SK-N-SH (cell line): Measurements from ENCODE around the gene KRTAP5-5. TPM values are rescaled to one million over a fixed set of nuclear protein-coding genes. Genes with fewer than 3 reads are reported as not detected.
"Not testable (repeated sequence)": the region's sequence is repeated elsewhere in the genome, so short reads cannot be mapped to it uniquely, and the experiment has no call there.

Source experiments
- CTCF ChIA-PET: fragments of 300-600, 350-600 bp; formaldehyde crosslinking; extraction: SDS; loops from one replicate; lab custom pipeline; 2021; lab: Yijun Ruan, JAX
- POLR2A ChIA-PET: fragments of 350-600 bp; sonication (Branson Sonifier 250); formaldehyde crosslinking; extraction: SDS; loops from one replicate; lab custom pipeline; 2020; ENCODE audit warnings: antibody characterized with exemption, inconsistent platforms; lab: Yijun Ruan, JAX
- DNase-seq: peaks from one replicate; pipeline ENCODE4 v3.0.0; 2012
- H2AFZ ChIP-seq: fragments of 200-600 bp; sonication (generic); 2 replicates; pipeline ENCODE4 v1.8.1; 2016; ENCODE audit warnings: antibody characterized with exemption, mild to moderate bottlenecking, low read depth
- H3F3A ChIP-seq: fragments of 200-600 bp; sonication (generic); replicated peaks from 2 replicates; pipeline ENCODE3; 2016; ENCODE audit warnings: antibody characterized with exemption, mild to moderate bottlenecking; ENCODE audit not compliant: insufficient read depth
- H3K27ac ChIP-seq, 2 experiments: fragments of 200-500 bp in 1 of 2; fragments of 200-600 bp in 1 of 2; sonication (Bioruptor generic) in 1 of 2; sonication (generic), shearing (Covaris generic) in 1 of 2; 2 replicates each; pipeline versions ENCODE4 v1.5.1 to v1.6.1; 2014 to 2016; ENCODE audit warnings: low read depth in 2 of 2, inconsistent platforms in 1 of 2, low read length in 1 of 2, mild to moderate bottlenecking in 1 of 2, mixed read lengths in 1 of 2
- H3K27me3 ChIP-seq: fragments of 200-600 bp; sonication (generic), shearing (Covaris generic); 2 replicates; pipeline ENCODE4 v1.6.1; 2016; ENCODE audit warnings: mixed run types; ENCODE audit not compliant: insufficient read depth
- H3K36me3 ChIP-seq, 2 experiments: fragments of 200-500 bp in 1 of 2; fragments of 200-600 bp in 1 of 2; sonication (Bioruptor generic) in 1 of 2; sonication (generic) in 1 of 2; replicated peaks in 1 of 2; 2 replicates each; pipeline versions ENCODE3 to v1.5.1; 2014 to 2016; ENCODE audit warnings: low read length in 1 of 2, mild to moderate bottlenecking in 1 of 2; ENCODE audit not compliant: insufficient read depth in 2 of 2, control insufficient read depth in 1 of 2
- H3K4me1 ChIP-seq, 2 experiments: fragments of 200-500 bp in 1 of 2; fragments of 200-600 bp in 1 of 2; sonication (Bioruptor generic) in 1 of 2; sonication (generic), shearing (Covaris generic) in 1 of 2; 2 replicates each; pipeline versions ENCODE4 v1.5.1 to v1.6.1; 2014 to 2016; ENCODE audit warnings: low read depth in 1 of 2, low read length in 1 of 2, mixed run types in 1 of 2; ENCODE audit not compliant: insufficient read depth in 2 of 2, control insufficient read depth in 1 of 2
- H3K4me2 ChIP-seq: fragments of 200-600 bp; sonication (generic), shearing (Covaris generic); 2 replicates; pipeline ENCODE4 v1.6.1; 2017; ENCODE audit warnings: mixed run types
- H3K4me3 ChIP-seq, 2 experiments: fragments of 200-500 bp in 1 of 2; fragments of 200-600 bp in 1 of 2; sonication (Bioruptor generic) in 1 of 2; sonication (generic), shearing (Covaris generic) in 1 of 2; 2 replicates each; pipeline versions ENCODE4 v1.5.1 to v1.8.1; 2014 to 2016; ENCODE audit warnings: low read depth in 2 of 2, inconsistent platforms in 1 of 2, low read length in 1 of 2, mild to moderate bottlenecking in 1 of 2, mixed read lengths in 1 of 2, moderate library complexity in 1 of 2
- H3K79me2 ChIP-seq: fragments of 200-600 bp; sonication (generic); 2 replicates; pipeline ENCODE4 v1.8.1; 2017; ENCODE audit warnings: mild to moderate bottlenecking; ENCODE audit not compliant: insufficient read depth
- H3K9ac ChIP-seq: fragments of 200-600 bp; sonication (generic); 2 replicates; pipeline ENCODE4 v1.6.1; 2017; ENCODE audit warnings: mixed run types
- H3K9me2 ChIP-seq: fragments of 200-600 bp; sonication (generic); 2 replicates; pipeline ENCODE4 v1.6.1; 2017; ENCODE audit warnings: mixed run types
- H3K9me3 ChIP-seq: fragments of 200-600 bp; sonication (generic); 2 replicates; pipeline ENCODE4 v1.6.1; 2017; ENCODE audit warnings: mixed run types, mild to moderate bottlenecking, moderate library complexity
- H4K20me1 ChIP-seq: fragments of 200-600 bp; sonication (generic); 2 replicates; pipeline ENCODE4 v1.6.1; 2017; ENCODE audit warnings: mild to moderate bottlenecking, mixed run types; ENCODE audit not compliant: insufficient read depth
- CHD2 ChIP-seq: fragments of 150-350 bp; IDR thresholded peaks from 2 replicates; pipeline ENCODE4 v1.6.1; 2018; ENCODE audit warnings: low read length; ENCODE audit not compliant: partially characterized antibody
- EP300 ChIP-seq, 2 experiments: IDR thresholded peaks; 2 replicates each; pipeline versions ENCODE4 v1.4.0 to v1.6.1; 2012; ENCODE audit warnings: borderline replicate concordance in 1 of 2, low read depth in 1 of 2, low read length in 1 of 2
- EZH2phosphoT487 ChIP-seq: fragments of 200-600 bp; sonication (generic); IDR thresholded peaks from 2 replicates; pipeline ENCODE4 v1.6.1; 2017; ENCODE audit warnings: low read depth, mixed run types, mild to moderate bottlenecking, antibody characterized with exemption, moderate library complexity, borderline replicate concordance
- FOXJ3 ChIP-seq: sonication (generic); formaldehyde crosslinking; IDR thresholded peaks from 2 replicates; pipeline ENCODE4 v1.5.1; 2020; ENCODE audit warnings: mild to moderate bottlenecking, missing genetic modification reagents
- FOXM1 ChIP-seq: IDR thresholded peaks from 2 replicates; pipeline ENCODE4 v1.4.0; 2012; ENCODE audit warnings: low read depth, mild to moderate bottlenecking
- GABPA ChIP-seq: IDR thresholded peaks from 2 replicates; pipeline ENCODE4 v1.4.0; 2012; ENCODE audit warnings: low read depth, mild to moderate bottlenecking
- GATA2 ChIP-seq: sonication (generic); formaldehyde crosslinking; IDR thresholded peaks from 2 replicates; pipeline ENCODE4 v1.5.0; 2020; ENCODE audit warnings: mild to moderate bottlenecking, missing genetic modification reagents
- NRF1 ChIP-seq: IDR thresholded peaks from 2 replicates; pipeline ENCODE4 v1.6.1; 2012; ENCODE audit warnings: low read depth, mild to moderate bottlenecking, low read length
- RCOR1 ChIP-seq: fragments of 150-350 bp; IDR thresholded peaks from 2 replicates; pipeline ENCODE4 v1.6.1; 2017; ENCODE audit warnings: antibody characterized with exemption, low read length
- RFX5 ChIP-seq: IDR thresholded peaks from 2 replicates; pipeline ENCODE4 v1.6.1; 2012; ENCODE audit warnings: mild to moderate bottlenecking, improper control_type of control experiment, low read length
- SIN3A ChIP-seq: IDR thresholded peaks from 2 replicates; pipeline ENCODE4 v1.6.1; 2012; ENCODE audit warnings: low read depth, mild to moderate bottlenecking, low read length, moderate library complexity, borderline replicate concordance
- TAF1 ChIP-seq: IDR thresholded peaks from 2 replicates; pipeline ENCODE4 v1.6.1; 2012; ENCODE audit warnings: low read depth, mild to moderate bottlenecking, low read length, moderate library complexity, borderline replicate concordance
- TCF12 ChIP-seq: IDR thresholded peaks from 2 replicates; pipeline ENCODE4 v1.4.0; 2012
- WGBS: methylation state at CpG from one replicate; pipeline ENCODE4 v1.1.6; 2017; ENCODE audit warnings: low lambda C conversion rate; 5-methylcytosine and 5-hydroxymethylcytosine counted together
- polyA plus RNA-seq, 3 experiments: library from polyadenylated mRNA; depleted of rRNA; stranded (reverse); fragments of >200 nt; gene quantifications; 2 replicates each; pipeline ENCODE4 v1.2.3, GENCODE V29; 2012
- TF ChIP-seq, protein P1 (sequence below): fragments of 200-600 bp; sonication (generic); IDR thresholded peaks from 2 replicates; pipeline ENCODE4 v1.6.1; 2017; ENCODE audit warnings: antibody characterized with exemption, mild to moderate bottlenecking, moderate library complexity
- TF ChIP-seq, protein P2 (sequence below): IDR thresholded peaks from 2 replicates; pipeline ENCODE4; 2012
- TF ChIP-seq, protein P3 (sequence below): fragments of 150-350 bp; IDR thresholded peaks from 2 replicates; pipeline ENCODE4 v1.6.1; 2017; ENCODE audit warnings: antibody characterized with exemption, low read length, low read depth, borderline replicate concordance
- TF ChIP-seq, protein P4 (sequence below): fragments of 150-350 bp; IDR thresholded peaks from 2 replicates; pipeline ENCODE4 v1.6.1; 2016; ENCODE audit warnings: mild to moderate bottlenecking, low read depth, low read length
- TF ChIP-seq, protein P5 (sequence below): IDR thresholded peaks from 2 replicates; pipeline ENCODE4 v1.4.0; 2012; ENCODE audit warnings: low read depth

Gene KRTAP5-5
- polyA plus RNA-seq, 1 of the 3 experiments (the other 2 are of a cell fraction), result not detected

DNA sequence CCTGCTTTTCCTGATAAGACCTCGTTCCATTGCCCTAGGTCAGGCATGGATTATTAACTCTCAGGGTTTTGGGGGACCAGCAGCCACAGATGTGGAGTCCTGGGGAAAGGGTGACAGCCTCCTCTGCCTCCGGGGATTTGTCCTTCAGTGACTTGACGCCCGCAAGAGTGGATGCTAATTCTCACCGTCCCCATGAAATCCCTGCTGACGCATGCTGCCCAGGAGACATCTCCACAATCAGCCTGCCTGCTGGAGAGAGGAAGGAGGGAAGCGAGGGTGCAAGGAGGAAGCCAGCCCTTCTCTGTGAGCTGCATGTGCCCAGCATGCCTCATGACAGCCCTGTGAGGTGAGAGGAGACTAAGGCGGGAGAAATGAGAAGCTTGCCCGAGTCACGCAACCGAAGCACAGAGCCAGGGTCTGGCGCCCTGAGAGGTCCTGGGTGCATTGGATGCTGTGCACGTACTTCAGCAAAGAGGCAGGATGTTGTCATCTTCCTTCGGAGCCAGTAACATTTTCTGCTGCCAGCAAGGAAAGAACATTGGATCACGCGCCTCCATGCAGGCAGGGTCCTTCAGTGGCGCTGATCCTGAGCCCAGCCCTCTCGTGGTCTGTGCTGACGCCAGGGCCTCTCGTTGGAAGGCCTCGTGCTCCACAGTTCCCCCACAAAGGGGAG, 40.1 kb downstream of the KRTAP5-5 start (continued):
- TF ChIP-seq TCF12 (no peak), EP300 (IDR thresholded peaks at IDR 0.05; ENCODE audit: borderline replicate concordance in 1 of 2, low read depth in 1 of 2, low read length in 1 of 2) (no peak), FOXM1 (no peak), FOXJ3 (CRISPR knock-in tag) (no peak), CHD2 (no peak), GABPA (no peak)

DNA sequence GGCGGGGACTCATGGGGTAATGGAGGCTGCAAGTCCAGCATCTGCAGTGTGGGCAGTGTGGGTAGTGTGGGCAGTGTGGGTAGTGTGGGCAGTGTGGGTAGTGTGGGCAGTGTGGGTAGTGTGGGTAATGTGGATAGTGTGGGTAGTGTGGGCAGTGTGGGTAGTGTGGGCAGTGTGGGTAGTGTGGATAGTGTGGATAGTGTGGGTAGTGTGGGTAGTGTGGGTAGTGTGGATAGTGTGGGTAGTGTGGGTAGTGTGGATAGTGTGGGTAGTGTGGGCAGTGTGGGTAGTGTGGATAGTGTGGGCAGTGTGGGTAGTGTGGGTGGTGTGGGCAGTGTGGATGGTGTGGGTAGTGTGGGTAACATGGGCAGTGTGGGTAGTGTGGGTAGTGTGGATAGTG, 40.9 kb downstream of the KRTAP5-5 start:
- H3K9me2 ChIP-seq, H3K9me3 ChIP-seq, H4K20me1 ChIP-seq, H3K27ac ChIP-seq, H3K4me1 ChIP-seq, H3K79me2 ChIP-seq, H3K4me2 ChIP-seq, H3K4me3 ChIP-seq, DNase-seq, H3F3A ChIP-seq, H2AFZ ChIP-seq, H3K9ac ChIP-seq, POLR2A ChIA-PET, H3K36me3 ChIP-seq, H3K27me3 ChIP-seq: not testable (repeated sequence)
- CTCF ChIA-PET, result interaction anchor here (5.2 to 14.1 kb wide), 2 partner anchors 17 to 23 kb away, joined by 28 to 101 read pairs; no protein-coding TSS in a partner anchor
- 59% methylated on average over 1 of the region's 1 CpG for WGBS

DNA sequence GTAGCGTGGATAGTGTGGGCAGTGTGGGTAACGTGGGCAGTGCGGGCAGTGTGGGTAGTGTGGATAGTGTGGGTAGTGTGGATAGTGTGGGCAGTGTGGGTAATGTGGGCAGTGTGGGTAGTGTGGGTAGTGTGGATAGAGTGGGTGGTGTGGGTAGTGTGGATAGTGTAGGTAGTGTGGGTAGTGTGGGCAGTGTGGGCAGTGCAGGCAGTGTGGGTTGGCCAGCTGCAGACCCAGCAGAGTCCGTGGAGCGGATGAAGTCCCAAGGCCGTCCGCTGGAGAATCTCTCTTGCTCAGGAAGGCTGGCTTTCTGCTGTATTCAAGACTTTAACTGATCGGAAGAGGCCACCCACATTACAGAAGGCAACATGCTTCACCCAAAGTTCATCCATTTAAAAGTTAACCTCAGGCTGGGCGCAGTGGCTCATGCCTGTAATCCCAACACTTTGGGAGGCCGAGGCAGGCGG, 41.4 kb downstream of the KRTAP5-5 start:
- POLR2A ChIA-PET, result no interaction called here
- no peak overlapping the region for H3K4me3 ChIP-seq
- H3F3A ChIP-seq, result no peaks in the 10 kb centered on the region
- H2AFZ ChIP-seq, result no peak overlapping the region
- CTCF ChIA-PET, result interaction anchor here (5.2 to 14.1 kb wide), 2 partner anchors 17 to 22 kb away, joined by 28 to 101 read pairs; no protein-coding TSS in a partner anchor
- H3K79me2 ChIP-seq, result no peaks in the 10 kb centered on the region
- H3K9me3 ChIP-seq, result no peaks in the 10 kb centered on the region
- WGBS, result 84% methylated on average over 10 of the region's 11 CpGs
- no peaks in the 10 kb centered on the region for H3K9me2 ChIP-seq
- H3K4me2 ChIP-seq, result no peak overlapping the region
- DNase-seq, result no peak
- H3K27ac ChIP-seq, result no peak overlapping the region
- no peaks in the 10 kb centered on the region for H4K20me1 ChIP-seq
- TF ChIP-seq NRF1 (no peak), SIN3A (no peak), FOXJ3 (CRISPR knock-in tag) (no peak), RCOR1 (no peak), GABPA (no peak), TAF1 (no peak), RFX5 (no peak), CHD2 (no peak), GATA2 (CRISPR knock-in tag) (no peak), EZH2phosphoT487 (no peak), FOXM1 (no peak)
- TF ChIP-seq, protein P1, sequence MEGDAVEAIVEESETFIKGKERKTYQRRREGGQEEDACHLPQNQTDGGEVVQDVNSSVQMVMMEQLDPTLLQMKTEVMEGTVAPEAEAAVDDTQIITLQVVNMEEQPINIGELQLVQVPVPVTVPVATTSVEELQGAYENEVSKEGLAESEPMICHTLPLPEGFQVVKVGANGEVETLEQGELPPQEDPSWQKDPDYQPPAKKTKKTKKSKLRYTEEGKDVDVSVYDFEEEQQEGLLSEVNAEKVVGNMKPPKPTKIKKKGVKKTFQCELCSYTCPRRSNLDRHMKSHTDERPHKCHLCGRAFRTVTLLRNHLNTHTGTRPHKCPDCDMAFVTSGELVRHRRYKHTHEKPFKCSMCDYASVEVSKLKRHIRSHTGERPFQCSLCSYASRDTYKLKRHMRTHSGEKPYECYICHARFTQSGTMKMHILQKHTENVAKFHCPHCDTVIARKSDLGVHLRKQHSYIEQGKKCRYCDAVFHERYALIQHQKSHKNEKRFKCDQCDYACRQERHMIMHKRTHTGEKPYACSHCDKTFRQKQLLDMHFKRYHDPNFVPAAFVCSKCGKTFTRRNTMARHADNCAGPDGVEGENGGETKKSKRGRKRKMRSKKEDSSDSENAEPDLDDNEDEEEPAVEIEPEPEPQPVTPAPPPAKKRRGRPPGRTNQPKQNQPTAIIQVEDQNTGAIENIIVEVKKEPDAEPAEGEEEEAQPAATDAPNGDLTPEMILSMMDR, result no peak
- TF ChIP-seq, protein P2, sequence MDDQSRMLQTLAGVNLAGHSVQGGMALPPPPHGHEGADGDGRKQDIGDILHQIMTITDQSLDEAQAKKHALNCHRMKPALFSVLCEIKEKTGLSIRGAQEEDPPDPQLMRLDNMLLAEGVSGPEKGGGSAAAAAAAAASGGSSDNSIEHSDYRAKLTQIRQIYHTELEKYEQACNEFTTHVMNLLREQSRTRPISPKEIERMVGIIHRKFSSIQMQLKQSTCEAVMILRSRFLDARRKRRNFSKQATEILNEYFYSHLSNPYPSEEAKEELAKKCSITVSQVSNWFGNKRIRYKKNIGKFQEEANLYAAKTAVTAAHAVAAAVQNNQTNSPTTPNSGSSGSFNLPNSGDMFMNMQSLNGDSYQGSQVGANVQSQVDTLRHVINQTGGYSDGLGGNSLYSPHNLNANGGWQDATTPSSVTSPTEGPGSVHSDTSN, result no peak
- TF ChIP-seq, protein P3, sequence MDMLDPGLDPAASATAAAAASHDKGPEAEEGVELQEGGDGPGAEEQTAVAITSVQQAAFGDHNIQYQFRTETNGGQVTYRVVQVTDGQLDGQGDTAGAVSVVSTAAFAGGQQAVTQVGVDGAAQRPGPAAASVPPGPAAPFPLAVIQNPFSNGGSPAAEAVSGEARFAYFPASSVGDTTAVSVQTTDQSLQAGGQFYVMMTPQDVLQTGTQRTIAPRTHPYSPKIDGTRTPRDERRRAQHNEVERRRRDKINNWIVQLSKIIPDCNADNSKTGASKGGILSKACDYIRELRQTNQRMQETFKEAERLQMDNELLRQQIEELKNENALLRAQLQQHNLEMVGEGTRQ, result no peak
- TF ChIP-seq, protein P4, sequence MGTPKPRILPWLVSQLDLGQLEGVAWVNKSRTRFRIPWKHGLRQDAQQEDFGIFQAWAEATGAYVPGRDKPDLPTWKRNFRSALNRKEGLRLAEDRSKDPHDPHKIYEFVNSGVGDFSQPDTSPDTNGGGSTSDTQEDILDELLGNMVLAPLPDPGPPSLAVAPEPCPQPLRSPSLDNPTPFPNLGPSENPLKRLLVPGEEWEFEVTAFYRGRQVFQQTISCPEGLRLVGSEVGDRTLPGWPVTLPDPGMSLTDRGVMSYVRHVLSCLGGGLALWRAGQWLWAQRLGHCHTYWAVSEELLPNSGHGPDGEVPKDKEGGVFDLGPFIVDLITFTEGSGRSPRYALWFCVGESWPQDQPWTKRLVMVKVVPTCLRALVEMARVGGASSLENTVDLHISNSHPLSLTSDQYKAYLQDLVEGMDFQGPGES, result no peak
- TF ChIP-seq, protein P5, sequence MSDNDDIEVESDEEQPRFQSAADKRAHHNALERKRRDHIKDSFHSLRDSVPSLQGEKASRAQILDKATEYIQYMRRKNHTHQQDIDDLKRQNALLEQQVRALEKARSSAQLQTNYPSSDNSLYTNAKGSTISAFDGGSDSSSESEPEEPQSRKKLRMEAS, result no peak
- TF ChIP-seq, all 33 proteins: peak for 0
- Histone ChIP-seq H3K27me3 (no peaks in the 10 kb centered on the region; the same call in 1 of the 2 replicates), H3K9ac (no peak overlapping the region), H3K4me1 (no peaks in the 10 kb centered on the region; a peak in 1 of 4 replicates), H3K36me3 (no peaks in the 10 kb centered on the region)
